ENCODE measurements around the gene IGSF21. TPM values are rescaled to one million over a fixed set of nuclear protein-coding genes. Genes with fewer than 3 reads are reported as not detected.

Gene IGSF21
- total RNA-seq, 5 donors from 2014 or later (not counting 1 experiment from before 2014, with no cell fraction given): not detected

DNA sequence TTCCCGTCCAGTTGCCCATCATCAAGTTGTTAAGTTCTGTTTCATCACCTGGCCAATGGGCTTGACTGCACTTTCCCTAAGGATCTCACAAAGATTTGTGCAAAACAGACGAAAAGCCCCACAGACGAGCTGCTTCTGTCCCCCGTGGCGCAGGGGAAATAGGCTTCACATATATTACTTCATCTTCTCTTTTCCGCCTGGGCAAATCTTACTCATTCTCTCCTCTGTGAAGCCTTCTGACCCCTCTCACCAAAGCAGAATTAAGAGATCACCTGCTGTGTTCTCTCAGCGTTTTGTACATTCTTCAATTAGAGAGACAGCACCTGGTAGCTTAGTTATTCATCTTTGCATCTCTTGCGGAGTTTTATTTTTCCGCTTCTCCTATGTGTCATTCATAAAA is 129.8 kb downstream of the IGSF21 start:
- no peaks in the 10 kb centered on the region for H3K36me3 ChIP-seq (ENCODE audit: control insufficient read depth in 2 of 2, extremely low read depth in 1 of 2, insufficient read depth in 1 of 2, low read length in 1 of 2)
- Mint-ChIP-seq H3K27ac (no peak overlapping the region), H3K4me1 (no peaks in the 10 kb centered on the region), H3K4me3 (no peak overlapping the region), H3K27me3 (peaks cover 10 to 32% of the 10 kb centered on the region in 2 donors), H3K9me3 (peaks cover 9 to 12% (median 9%) of the 10 kb centered on the region in 3 donors), H3K36me3 (no peaks in the 10 kb centered on the region)
- WGBS (ENCODE audit: insufficient coverage): 65% methylated on average over 7 of the region's 9 CpGs
- DNase-seq (no peak), ATAC-seq (replicated peaks in 1 of 4) (no peak)
- H3K4me3 ChIP-seq (ENCODE audit: control insufficient read depth in 1 of 2, extremely low read depth in 1 of 2, low read length in 1 of 2): no peak overlapping the region
- H3K9me3 ChIP-seq: no peaks in the 10 kb centered on the region
- ChIA-PET CTCF (no interaction called here), POLR2A (no interaction called here)
- H3K27me3 ChIP-seq (replicated peaks in 1 of 2; ENCODE audit: control insufficient read depth in 2 of 2, extremely low read depth in 1 of 2, insufficient read depth in 2 of 2, low read length in 1 of 2): peaks cover 0 to 13% of the 10 kb centered on the region in 2 experiments
- H3K27ac ChIP-seq (ENCODE audit: low read length): no peak overlapping the region
- H3K4me1 ChIP-seq (ENCODE audit: control insufficient read depth in 1 of 2, extremely low read depth in 1 of 2, insufficient read depth in 2 of 2, low read length in 2 of 2): no peaks in the 10 kb centered on the region

GRCh38 chr1:18238190-18238589 is 130.6 kb downstream of the IGSF21 start:
- Histone ChIP-seq H3K27ac (ENCODE audit: low read length) (no peak overlapping the region), H3K4me1 (ENCODE audit: control insufficient read depth in 1 of 2, extremely low read depth in 1 of 2, insufficient read depth in 2 of 2, low read length in 2 of 2) (no peaks in the 10 kb centered on the region), H3K9me3 (no peaks in the 10 kb centered on the region), H3K36me3 (ENCODE audit: control insufficient read depth in 2 of 2, extremely low read depth in 1 of 2, insufficient read depth in 1 of 2, low read length in 1 of 2) (no peaks in the 10 kb centered on the region), H3K4me3 (ENCODE audit: control insufficient read depth in 1 of 2, extremely low read depth in 1 of 2, low read length in 1 of 2) (no peak overlapping the region), H3K27me3 (replicated peaks in 1 of 2; ENCODE audit: control insufficient read depth in 2 of 2, extremely low read depth in 1 of 2, insufficient read depth in 2 of 2, low read length in 1 of 2) (peaks cover 0 to 13% of the 10 kb centered on the region in 2 experiments)
- CTCF ChIA-PET: no interaction called here
- 43% methylated on average over 5 of the region's 5 CpGs for WGBS (ENCODE audit: insufficient coverage)
- POLR2A ChIA-PET: no interaction called here
- ATAC-seq (replicated peaks in 1 of 4) (no peak), DNase-seq (no peak)
- no peaks in the 10 kb centered on the region for H3K36me3 Mint-ChIP-seq
- H3K4me1 Mint-ChIP-seq: no peaks in the 10 kb centered on the region
- no peak overlapping the region for H3K27ac Mint-ChIP-seq
- peaks cover 3 to 12% (median 6%) of the 10 kb centered on the region in 3 donors for H3K9me3 Mint-ChIP-seq
- H3K27me3 Mint-ChIP-seq: peaks cover 10 to 29% of the 10 kb centered on the region in 2 donors
- no peak overlapping the region for H3K4me3 Mint-ChIP-seq

DNA sequence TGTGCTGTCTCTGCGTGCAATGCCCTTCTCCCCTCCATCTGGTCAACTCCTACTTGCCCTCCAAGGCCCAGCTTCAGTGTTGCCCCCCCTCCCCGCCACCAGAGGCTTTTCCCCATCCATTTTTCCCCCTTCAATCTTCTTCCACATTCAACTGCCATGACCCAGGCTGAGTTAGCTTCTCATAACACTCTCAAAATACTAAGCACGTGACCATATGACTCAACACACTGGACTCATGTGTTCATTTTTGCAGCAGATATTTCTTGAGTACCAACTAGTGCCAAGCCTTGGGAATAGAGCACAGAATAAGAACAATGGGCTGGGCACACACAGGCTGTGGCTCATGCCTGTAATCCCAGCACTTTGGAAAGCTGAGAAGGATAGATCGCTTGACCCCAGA is 132.1 kb downstream of the IGSF21 start:
- Mint-ChIP-seq H3K9me3 (peaks cover 3 to 12% (median 6%) of the 10 kb centered on the region in 3 donors), H3K4me1 (no peaks in the 10 kb centered on the region), H3K27me3 (peaks cover 13 to 29% of the 10 kb centered on the region in 2 donors), H3K4me3 (no peak overlapping the region), H3K27ac (no peak overlapping the region), H3K36me3 (no peaks in the 10 kb centered on the region)
- Histone ChIP-seq H3K4me1 (ENCODE audit: control insufficient read depth in 1 of 2, extremely low read depth in 1 of 2, insufficient read depth in 2 of 2, low read length in 2 of 2) (no peaks in the 10 kb centered on the region), H3K9me3 (no peaks in the 10 kb centered on the region), H3K27me3 (replicated peaks in 1 of 2; ENCODE audit: control insufficient read depth in 2 of 2, extremely low read depth in 1 of 2, insufficient read depth in 2 of 2, low read length in 1 of 2) (peaks cover 0 to 17% of the 10 kb centered on the region in 2 experiments), H3K27ac (ENCODE audit: low read length) (no peak overlapping the region), H3K36me3 (ENCODE audit: control insufficient read depth in 2 of 2, extremely low read depth in 1 of 2, insufficient read depth in 1 of 2, low read length in 1 of 2) (no peaks in the 10 kb centered on the region), H3K4me3 (ENCODE audit: control insufficient read depth in 1 of 2, extremely low read depth in 1 of 2, low read length in 1 of 2) (no peak overlapping the region)
- ChIA-PET CTCF (no interaction called here), POLR2A (no interaction called here)
- WGBS (ENCODE audit: insufficient coverage): 35% methylated on average over 3 of the region's 4 CpGs
- ATAC-seq (replicated peaks in 1 of 4): no peak
- no peak for DNase-seq

GRCh38 chr1:18240906-18241305 is 133.3 kb downstream of the IGSF21 start:
- DNase-seq (no peak), ATAC-seq (replicated peaks in 1 of 4) (no peak)
- WGBS (ENCODE audit: insufficient coverage): no CpG with 5 or more reads among the region's 1 CpG
- ChIA-PET CTCF (no interaction called here), POLR2A (no interaction called here)
- Mint-ChIP-seq H3K27ac (no peak overlapping the region), H3K36me3 (no peaks in the 10 kb centered on the region), H3K27me3 (peaks cover 13 to 18% of the 10 kb centered on the region in 2 donors), H3K4me1 (no peaks in the 10 kb centered on the region), H3K4me3 (no peak overlapping the region), H3K9me3 (peaks cover 0 to 6% (median under 1%) of the 10 kb centered on the region in 3 donors)
- Histone ChIP-seq H3K4me1 (ENCODE audit: control insufficient read depth in 1 of 2, extremely low read depth in 1 of 2, insufficient read depth in 2 of 2, low read length in 2 of 2) (no peaks in the 10 kb centered on the region), H3K27me3 (replicated peaks in 1 of 2; ENCODE audit: control insufficient read depth in 2 of 2, extremely low read depth in 1 of 2, insufficient read depth in 2 of 2, low read length in 1 of 2) (peaks cover 0 to 17% of the 10 kb centered on the region in 2 experiments), H3K4me3 (ENCODE audit: control insufficient read depth in 1 of 2, extremely low read depth in 1 of 2, low read length in 1 of 2) (no peak overlapping the region), H3K9me3 (no peaks in the 10 kb centered on the region), H3K36me3 (ENCODE audit: control insufficient read depth in 2 of 2, extremely low read depth in 1 of 2, insufficient read depth in 1 of 2, low read length in 1 of 2) (no peaks in the 10 kb centered on the region), H3K27ac (ENCODE audit: low read length) (no peak overlapping the region)

GRCh38 chr1:18241891-18242290 is 134.3 kb downstream of the IGSF21 start:
- H3K36me3 ChIP-seq (ENCODE audit: control insufficient read depth in 2 of 2, extremely low read depth in 1 of 2, insufficient read depth in 1 of 2, low read length in 1 of 2): no peaks in the 10 kb centered on the region
- H3K4me3 ChIP-seq (ENCODE audit: control insufficient read depth in 1 of 2, extremely low read depth in 1 of 2, low read length in 1 of 2): no peak overlapping the region
- no peaks in the 10 kb centered on the region for H3K9me3 Mint-ChIP-seq
- peaks cover 11 to 18% of the 10 kb centered on the region in 2 donors for H3K27me3 Mint-ChIP-seq
- ATAC-seq (replicated peaks in 1 of 4) (no peak), DNase-seq (no peak)
- POLR2A ChIA-PET: no interaction called here
- H3K36me3 Mint-ChIP-seq: no peaks in the 10 kb centered on the region
- no peaks in the 10 kb centered on the region for H3K4me1 Mint-ChIP-seq
- H3K27me3 ChIP-seq (replicated peaks in 1 of 2; ENCODE audit: control insufficient read depth in 2 of 2, extremely low read depth in 1 of 2, insufficient read depth in 2 of 2, low read length in 1 of 2): peaks cover 0 to 17% of the 10 kb centered on the region in 2 experiments
- H3K27ac Mint-ChIP-seq: no peak overlapping the region
- H3K27ac ChIP-seq (ENCODE audit: low read length): no peak overlapping the region
- no peaks in the 10 kb centered on the region for H3K4me1 ChIP-seq (ENCODE audit: control insufficient read depth in 1 of 2, extremely low read depth in 1 of 2, insufficient read depth in 2 of 2, low read length in 2 of 2)
- WGBS (ENCODE audit: insufficient coverage): 78% methylated on average over 5 of the region's 7 CpGs
- no peaks in the 10 kb centered on the region for H3K9me3 ChIP-seq
- no peak overlapping the region for H3K4me3 Mint-ChIP-seq
- CTCF ChIA-PET: no interaction called here

GRCh38 chr1:18243503-18244175 is 136.0 kb downstream of the IGSF21 start:
- H3K4me3 Mint-ChIP-seq: no peak overlapping the region
- no peaks in the 10 kb centered on the region for H3K36me3 Mint-ChIP-seq
- no peak for DNase-seq
- ChIA-PET POLR2A (no interaction called here), CTCF (no interaction called here)
- no peak for ATAC-seq (replicated peaks in 1 of 4)
- Histone ChIP-seq H3K27ac (ENCODE audit: low read length) (no peak overlapping the region), H3K36me3 (ENCODE audit: control insufficient read depth in 2 of 2, extremely low read depth in 1 of 2, insufficient read depth in 1 of 2, low read length in 1 of 2) (no peaks in the 10 kb centered on the region), H3K27me3 (replicated peaks in 1 of 2; ENCODE audit: control insufficient read depth in 2 of 2, extremely low read depth in 1 of 2, insufficient read depth in 2 of 2, low read length in 1 of 2) (peaks cover 0 to 18% of the 10 kb centered on the region in 2 experiments), H3K9me3 (no peaks in the 10 kb centered on the region), H3K4me1 (ENCODE audit: control insufficient read depth in 1 of 2, extremely low read depth in 1 of 2, insufficient read depth in 2 of 2, low read length in 2 of 2) (no peaks in the 10 kb centered on the region), H3K4me3 (ENCODE audit: control insufficient read depth in 1 of 2, extremely low read depth in 1 of 2, low read length in 1 of 2) (no peak overlapping the region)
- no peaks in the 10 kb centered on the region for H3K9me3 Mint-ChIP-seq
- WGBS (ENCODE audit: insufficient coverage): 64% methylated on average over 6 of the region's 10 CpGs
- no peaks in the 10 kb centered on the region for H3K4me1 Mint-ChIP-seq
- peaks cover 5 to 9% of the 10 kb centered on the region in 2 donors for H3K27me3 Mint-ChIP-seq
- H3K27ac Mint-ChIP-seq: no peak overlapping the region

Measured in T-cell (primary cell).